IMR-90 (cell line): ENCODE results near the gene TNK2.
"Not testable (repeated sequence)": the region's sequence is repeated elsewhere in the genome, so short reads cannot be mapped to it uniquely, and the experiment has no call there.

ENCODE experiments used
- BHLHE40 ChIP-seq: fragments of 150-350 bp; IDR thresholded peaks from 2 replicates; pipeline ENCODE4 v1.6.1; 2016; ENCODE audit warnings: mild to moderate bottlenecking, low read depth, low read length
- CEBPB ChIP-seq: IDR thresholded peaks from 2 replicates; pipeline ENCODE4 v1.6.1; 2012; ENCODE audit warnings: low read depth, low read length, improper control_type of control experiment
- CHD1 ChIP-seq: IDR thresholded peaks from 2 replicates; pipeline ENCODE4 v1.6.1; 2012; ENCODE audit warnings: low read depth, low read length, improper control_type of control experiment
- CTCF ChIP-seq: conservative IDR thresholded peaks from 2 replicates; pipeline ENCODE4 v1.5.1; 2012; ENCODE audit warnings: mild to moderate bottlenecking, low read depth, low read length, improper control_type of control experiment
- MAFK ChIP-seq: IDR thresholded peaks from 2 replicates; pipeline ENCODE4 v1.6.1; 2012; ENCODE audit warnings: low read depth, low read length, improper control_type of control experiment
- MAZ ChIP-seq: IDR thresholded peaks from 2 replicates; pipeline ENCODE4 v1.6.1; 2012; ENCODE audit warnings: low read depth, mild to moderate bottlenecking, low read length, improper control_type of control experiment, moderate library complexity, borderline replicate concordance
- MXI1 ChIP-seq: IDR thresholded peaks from 2 replicates; pipeline ENCODE4 v1.6.1; 2012; ENCODE audit warnings: low read depth, mild to moderate bottlenecking, low read length, moderate library complexity, borderline replicate concordance
- POLR2A ChIP-seq: IDR thresholded peaks from 2 replicates; pipeline ENCODE4 v1.6.1; 2012; ENCODE audit warnings: mild to moderate bottlenecking, low read depth, low read length
- RAD21 ChIP-seq: IDR thresholded peaks from 2 replicates; pipeline ENCODE4 v1.6.1; 2012; ENCODE audit warnings: low read length, improper control_type of control experiment
- RCOR1 ChIP-seq: IDR thresholded peaks from 2 replicates; pipeline ENCODE4 v1.6.1; 2012; ENCODE audit warnings: mild to moderate bottlenecking, low read length, improper control_type of control experiment; ENCODE audit not compliant: insufficient replicate concordance
- RFX5 ChIP-seq: IDR thresholded peaks from 2 replicates; pipeline ENCODE4 v1.8.0; 2012; ENCODE audit warnings: low read depth, mild to moderate bottlenecking, low read length, moderate library complexity
- SMC3 ChIP-seq: fragments of 150-350 bp; IDR thresholded peaks from 2 replicates; pipeline ENCODE4 v1.6.1; 2016; ENCODE audit warnings: low read depth, mild to moderate bottlenecking, antibody characterized with exemption, low read length, moderate library complexity

- not testable (repeated sequence) for TF ChIP-seq CTCF, MXI1, POLR2A, RFX5, MAFK, SMC3, BHLHE40, CEBPB, RCOR1, RAD21, CHD1, MAZ
Measured at GRCh38 chr3:195954752-195955119, 46.4 kb upstream of the TNK2 start.
